HepG2 (cell line): ENCODE results near the gene AGR2. TPM values are rescaled to one million over a fixed set of nuclear protein-coding genes. Genes with fewer than 3 reads are reported as not detected.

Experiments used
- ATAC-seq: fragments of 200-7000 bp; cut with Tn5 transposase; 3 replicates; pipeline ENCODE4 v1.9.1; 2020; ENCODE audit warnings: mild to moderate bottlenecking, moderate library complexity
- BruUV-seq: library from RNA; stranded (reverse); fragments of 400-500 nt; replicated peaks from 2 replicates; lab custom pipeline; 2021; lab: Mats Ljungman, UMichigan
- CTCF ChIA-PET: fragments of 300-600 bp; formaldehyde crosslinking; extraction: SDS; loops from one replicate; lab custom pipeline; 2021; ENCODE audit warnings: low total read pairs, inconsistent platforms, low intra/inter-chr PET ratio; lab: Yijun Ruan, JAX
- POLR2A ChIA-PET: fragments of 350-600 bp; sonication (Branson Sonifier 250); formaldehyde crosslinking; loops from one replicate; lab custom pipeline; 2020; ENCODE audit warnings: antibody characterized with exemption, inconsistent platforms; lab: Yijun Ruan, JAX
- DNase-seq: peaks from one replicate; pipeline ENCODE4 v3.0.0-alpha.2; 2015; ENCODE audit warnings: low spot score
- FAIRE-seq: peaks from 3 replicates; lab custom pipeline; 2011; peaks lifted over from hg19 to GRCh38; lab: Jason Lieb, UNC
- H2AFZ ChIP-seq: one replicate; pipeline ENCODE4 v1.6.1; 2011; ENCODE audit warnings: low read length, inconsistent platforms
- H3K27ac ChIP-seq: fragments of 300-600 bp; 3 replicates; pipeline ENCODE4 v1.8.0; 2011; ENCODE audit warnings: mixed run types, mild to moderate bottlenecking, mixed read lengths, low read length, inconsistent platforms; ENCODE audit not compliant: insufficient read depth; ENCODE audit errors: extremely low read length
- H3K27me3 ChIP-seq, 2 experiments: fragments of 200-600 bp in 1 of 2; 2 replicates in 1 of 2; 3 replicates in 1 of 2; pipeline versions ENCODE4 v1.6.0 to v1.8.0; 2011; ENCODE audit warnings: low read length in 2 of 2, mild to moderate bottlenecking in 2 of 2, moderate library complexity in 2 of 2, inconsistent platforms in 1 of 2; ENCODE audit not compliant: insufficient read depth in 2 of 2, control insufficient read depth in 1 of 2
- H3K36me3 ChIP-seq, 2 experiments: fragments of 200-600 bp in 1 of 2; replicated peaks in 1 of 2; 2 replicates in 1 of 2; 3 replicates in 1 of 2; pipeline versions ENCODE4 v1.5.1 to v1.8.0; 2011; ENCODE audit warnings: low read length in 2 of 2, inconsistent platforms in 1 of 2; ENCODE audit not compliant: insufficient read depth in 2 of 2, control insufficient read depth in 1 of 2
- H3K4me1 ChIP-seq: 2 replicates; pipeline ENCODE4 v1.5.1; 2012; ENCODE audit warnings: low read length, inconsistent platforms; ENCODE audit not compliant: insufficient read depth
- H3K4me2 ChIP-seq: 2 replicates; pipeline ENCODE4 v1.6.0; 2011; ENCODE audit warnings: low read depth, low read length, inconsistent platforms
- H3K4me3 ChIP-seq, 3 experiments: fragments of 200-600 bp in 1 of 3; sonication (generic), shearing (Covaris generic) in 1 of 3; replicated peaks in 1 of 3; 2 replicates each; pipeline ENCODE4 v1.5.1; 2011 to 2016; ENCODE audit warnings: low read length in 3 of 3, inconsistent platforms in 2 of 3, low read depth in 2 of 3, mild to moderate bottlenecking in 2 of 3, control low read depth in 1 of 3, mixed read lengths in 1 of 3; ENCODE audit not compliant: insufficient read depth in 1 of 3
- H3K79me2 ChIP-seq: one replicate; pipeline ENCODE4 v1.6.1; 2011; ENCODE audit warnings: low read length, inconsistent platforms; ENCODE audit not compliant: insufficient read depth
- H3K9ac ChIP-seq: 2 replicates; pipeline ENCODE4 v1.6.0; 2011; ENCODE audit warnings: mild to moderate bottlenecking, low read depth, low read length, inconsistent platforms; ENCODE audit not compliant: insufficient read depth
- H3K9me3 ChIP-seq: 2 replicates; pipeline ENCODE4 v1.5.1; 2012; ENCODE audit warnings: mild to moderate bottlenecking, low read length
- H4K20me1 ChIP-seq: 2 replicates; pipeline ENCODE4 v1.6.0; 2011; ENCODE audit warnings: inconsistent platforms, mild to moderate bottlenecking, low read length, moderate library complexity; ENCODE audit not compliant: insufficient read depth
- JDP2 ChIP-seq: sonication (generic); formaldehyde crosslinking; IDR thresholded peaks from 2 replicates; pipeline ENCODE4 v1.8.1; 2022; ENCODE audit warnings: missing genetic modification reagents, borderline replicate concordance
- PAF1 ChIP-seq: IDR thresholded peaks from 2 replicates; pipeline ENCODE4 v1.6.1; 2016; ENCODE audit warnings: missing genetic modification reagents, missing compliant biosample characterization
- PRPF4 ChIP-seq: fragments of 200-400 bp; formaldehyde crosslinking; IDR thresholded peaks from 2 replicates; pipeline ENCODE4 v1.6.1; 2016; ENCODE audit warnings: low read length, low read depth; ENCODE audit not compliant: poor library complexity, severe bottlenecking
- SALL1 ChIP-seq: sonication (generic); formaldehyde crosslinking; IDR thresholded peaks from 2 replicates; pipeline ENCODE4 v1.8.0; 2022; ENCODE audit warnings: mild to moderate bottlenecking, missing genetic modification reagents
- TOPORS ChIP-seq: sonication (generic); formaldehyde crosslinking; IDR thresholded peaks from 2 replicates; pipeline ENCODE4 v1.8.0; 2023; ENCODE audit warnings: mild to moderate bottlenecking, missing genetic modification reagents
- ZBTB7B ChIP-seq: sonication (generic); formaldehyde crosslinking; IDR thresholded peaks from 2 replicates; pipeline ENCODE4 v1.4.0; 2020; ENCODE audit warnings: missing genetic modification reagents
- ZNF616 ChIP-seq: sonication (generic); formaldehyde crosslinking; IDR thresholded peaks from 2 replicates; pipeline ENCODE4 v1.5.0; 2020; ENCODE audit warnings: low read depth, mild to moderate bottlenecking, missing genetic modification reagents
- ZNF704 ChIP-seq: sonication (generic); formaldehyde crosslinking; IDR thresholded peaks from 2 replicates; pipeline ENCODE4 v1.8.1; 2023; ENCODE audit warnings: mild to moderate bottlenecking, inconsistent platforms, moderate library complexity, missing genetic modification reagents, borderline replicate concordance
- ZNF761 ChIP-seq: sonication (generic); formaldehyde crosslinking; conservative IDR thresholded peaks from 2 replicates; pipeline ENCODE4 v1.4.0; 2020; ENCODE audit warnings: mild to moderate bottlenecking, missing genetic modification reagents
- ZNF816 ChIP-seq: sonication (generic); formaldehyde crosslinking; IDR thresholded peaks from 2 replicates; pipeline ENCODE4 v1.8.0; 2022; ENCODE audit warnings: missing genetic modification reagents, mild to moderate bottlenecking, borderline replicate concordance
- WGBS: methylation state at CpG from one replicate; pipeline ENCODE4 v1.1.6; 2017; ENCODE audit warnings: low lambda C conversion rate; 5-methylcytosine and 5-hydroxymethylcytosine counted together
- in situ Hi-C: cut with HindIII; loops from 2 replicates; pipeline ENCODE4 v1.10.0; 2017; ENCODE audit warnings: low pct_unique_long_range_greater_than_20kb; ENCODE audit not compliant: extremely low pct_ligation_motif_present
- intact Hi-C: fragments of 100-400 bp; cut with micrococcal nuclease; formaldehyde crosslinking; loops from one replicate; pipeline ENCODE4 v1.10.0; 2022; ENCODE audit not compliant: unreplicated experiment
- polyA plus RNA-seq, 8 experiments: library from polyadenylated mRNA; depleted of rRNA in 3 of 8; stranded (reverse) in 7 of 8; unstranded in 1 of 8; fragments of >200 nt; fragmentation: Illumina TruSeq in 4 of 8; extraction: Trizol in 4 of 8; gene quantifications; 2 replicates each; pipeline versions ENCODE4 v1.2.1 to v1.2.3, GENCODE V29; 2011 to 2016; ENCODE audit warnings: low read depth in 4 of 8, missing spikeins in 1 of 8, mixed read lengths in 1 of 8; ENCODE audit not compliant: insufficient read depth in 1 of 8
- total RNA-seq, 5 experiments: library from RNA; depleted of rRNA; stranded (reverse); fragments of >200 nt; fragmentation: Illumina TruSeq; extraction: Trizol; gene quantifications; 2 replicates each; pipeline ENCODE4 v1.2.3, GENCODE V29; 2016; ENCODE audit warnings: low read depth in 1 of 5
- TF ChIP-seq, protein P1 (sequence below): IDR thresholded peaks from 2 replicates; pipeline ENCODE4 v1.6.1; 2018; ENCODE audit warnings: missing genetic modification reagents

The AGR2 gene
- total and polyA plus RNA-seq, 2 of the 13 experiments (the other 11 are each of a cell fraction or from before 2014, with no cell fraction given): 1.7 to 2.9 TPM

GRCh38 chr7:16849296-16850148 lies 44.7 kb upstream of the AGR2 start:
- no TSS peak for BruUV-seq
- Histone ChIP-seq H2AFZ (no peak overlapping the region), H3K27ac (no peak overlapping the region), H4K20me1 (no peaks in the 10 kb centered on the region), H3K27me3 (peaks cover 0 to 6% of the 10 kb centered on the region in 2 experiments; a peak in 1 of 5 replicates), H3K9me3 (no peaks in the 10 kb centered on the region), H3K4me2 (no peak overlapping the region), H3K4me1 (peaks cover 10% of the 10 kb centered on the region), H3K4me3 (no peak overlapping the region), H3K36me3 (no peaks in the 10 kb centered on the region), H3K79me2 (no peaks in the 10 kb centered on the region), H3K9ac (no peak overlapping the region)
- DNase-seq (no peak), ATAC-seq (no peak), FAIRE-seq (no peak)
- TF ChIP-seq, protein P1, sequence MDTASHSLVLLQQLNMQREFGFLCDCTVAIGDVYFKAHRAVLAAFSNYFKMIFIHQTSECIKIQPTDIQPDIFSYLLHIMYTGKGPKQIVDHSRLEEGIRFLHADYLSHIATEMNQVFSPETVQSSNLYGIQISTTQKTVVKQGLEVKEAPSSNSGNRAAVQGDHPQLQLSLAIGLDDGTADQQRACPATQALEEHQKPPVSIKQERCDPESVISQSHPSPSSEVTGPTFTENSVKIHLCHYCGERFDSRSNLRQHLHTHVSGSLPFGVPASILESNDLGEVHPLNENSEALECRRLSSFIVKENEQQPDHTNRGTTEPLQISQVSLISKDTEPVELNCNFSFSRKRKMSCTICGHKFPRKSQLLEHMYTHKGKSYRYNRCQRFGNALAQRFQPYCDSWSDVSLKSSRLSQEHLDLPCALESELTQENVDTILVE: no peak
- TF ChIP-seq ZNF704 (CRISPR knock-in tag): no peak
- TF ChIP-seq ZNF816 (CRISPR knock-in tag): no peak
- TF ChIP-seq ZBTB7B (CRISPR knock-in tag): no peak
- TF ChIP-seq ZNF616 (CRISPR knock-in tag): no peak
- no peak for TF ChIP-seq SALL1 (CRISPR knock-in tag)
- no peak for TF ChIP-seq PAF1 (CRISPR knock-in tag)
- TF ChIP-seq JDP2 (CRISPR knock-in tag): no peak
- no peak for TF ChIP-seq PRPF4
- no peak for TF ChIP-seq ZNF761 (CRISPR knock-in tag)
- no peak for TF ChIP-seq TOPORS (CRISPR knock-in tag)
- intact Hi-C loops (no loop called here), in situ Hi-C loops (no loop called here)
- CTCF ChIA-PET: no interaction called here
- WGBS: 58% methylated on average over 12 of the region's 12 CpGs
- POLR2A ChIA-PET: no interaction called here
